CD4-positive, alpha-beta memory T cell (primary cell): ENCODE data around the gene EEF1G. TPM values are rescaled to one million over a fixed set of nuclear protein-coding genes. Genes with fewer than 3 reads are reported as not detected.
A peak's percentile ranks its signal among the peaks of the same experiment; 100 is the strongest.

Experiments
- CTCF ChIA-PET: fragments of 350-600 bp; sonication (Branson Sonifier 250); formaldehyde crosslinking; loops from one replicate; lab custom pipeline; 2021; ENCODE audit warnings: inconsistent platforms; ENCODE audit not compliant: partially characterized antibody; lab: Charles Lee
- POLR2A ChIA-PET: fragments of 350-600 bp; sonication (Branson Sonifier 250); formaldehyde crosslinking; loops from one replicate; lab custom pipeline; 2021; ENCODE audit not compliant: partially characterized antibody; lab: Charles Lee
- DNase-seq, 5 donors: peaks; one replicate each; pipeline versions ENCODE4 v3.0.0 to v3.0.0-alpha.2; 2020 to 2022; ENCODE audit warnings: mixed read lengths in 1 of 5
- H3K27ac ChIP-seq: one replicate; pipeline ENCODE4 v1.7.0; 2013; ENCODE audit warnings: low read depth, low read length
- H3K27me3 ChIP-seq: 2 replicates; pipeline ENCODE4 v1.7.0; 2013; ENCODE audit warnings: mild to moderate bottlenecking, low read length, moderate library complexity; ENCODE audit not compliant: insufficient read depth
- H3K36me3 ChIP-seq: 2 replicates; pipeline ENCODE4 v1.7.0; 2013; ENCODE audit warnings: mild to moderate bottlenecking, low read length, moderate library complexity; ENCODE audit not compliant: insufficient read depth
- H3K4me1 ChIP-seq: 2 replicates; pipeline ENCODE4 v1.7.0; 2013; ENCODE audit warnings: mild to moderate bottlenecking, low read length, moderate library complexity; ENCODE audit not compliant: insufficient read depth
- H3K4me3 ChIP-seq, 2 donors: one replicate each; pipeline ENCODE4 v1.7.0; 2013; ENCODE audit warnings: low read length in 2 of 2, mild to moderate bottlenecking in 1 of 2
- H3K9me3 ChIP-seq, 2 donors: one replicate each; pipeline ENCODE4 v1.7.0; 2013; ENCODE audit warnings: low read length in 2 of 2, control low read depth in 1 of 2; ENCODE audit not compliant: control insufficient read depth in 1 of 2
- H3K27ac Mint-ChIP-seq, 7 donors: one replicate each; pipeline ENCODE4 v1.8.0; 2020 to 2021; ENCODE audit warnings: mixed read lengths in 7 of 7, mild to moderate bottlenecking in 6 of 7, inconsistent platforms in 3 of 7, moderate library complexity in 3 of 7
- H3K27me3 Mint-ChIP-seq, 2 donors: one replicate each; pipeline ENCODE4 v1.8.0; 2020 to 2021; ENCODE audit warnings: mixed read lengths in 2 of 2
- H3K36me3 Mint-ChIP-seq, 2 donors: one replicate each; pipeline ENCODE4 v1.8.0; 2020 to 2021; ENCODE audit warnings: mixed read lengths in 2 of 2, inconsistent platforms in 1 of 2, mild to moderate bottlenecking in 1 of 2
- H3K4me1 Mint-ChIP-seq, 4 donors: one replicate each; pipeline ENCODE4 v1.8.0; 2020 to 2021; ENCODE audit warnings: mixed read lengths in 4 of 4, mild to moderate bottlenecking in 1 of 4
- H3K4me3 Mint-ChIP-seq, 8 donors: one replicate each; pipeline ENCODE4 v1.8.0; 2020 to 2021; ENCODE audit warnings: mixed read lengths in 8 of 8, mild to moderate bottlenecking in 7 of 8, moderate library complexity in 6 of 8, inconsistent platforms in 3 of 8
- H3K9me3 Mint-ChIP-seq, 8 donors: one replicate each; pipeline ENCODE4 v1.8.0; 2020 to 2021; ENCODE audit warnings: mixed read lengths in 8 of 8, mild to moderate bottlenecking in 5 of 8, inconsistent platforms in 3 of 8, moderate library complexity in 1 of 8
- intact Hi-C: fragments of 100-400 bp; cut with micrococcal nuclease; formaldehyde crosslinking; loops from one replicate; pipeline ENCODE4 v1.15.1; 2023
- polyA plus RNA-seq, 2 donors: library from polyadenylated mRNA; unstranded; fragments of 300-500 nt; fragmentation: Illumina TruSeq; gene quantifications; one replicate each; pipeline ENCODE4 v1.2.3, GENCODE V29; 2021
- total RNA-seq, 2 experiments: library from RNA; stranded (reverse); gene quantifications; one replicate each; pipeline ENCODE4 v1.2.3, GENCODE V29; 2021

EEF1G gene
- total and polyA plus RNA-seq, 4 experiments from 2014 or later: 1,453 to 1,910 (median 1,835) TPM

GRCh38 chr11:62601122-62601371, 27.4 kb upstream of the EEF1G start:
- ChIA-PET POLR2A (interaction anchor here (0.6 to 12.0 kb wide), 29 partner anchors 8 to 280 kb away, joined by 3 to 494 read pairs (median 7); partner anchors contain the start of genes AHNAK, B3GAT3, BSCL2 and C11orf98), CTCF (interaction anchor here (1.0 to 2.3 kb wide), 9 partner anchors 9 to 177 kb away, joined by 3 to 25 read pairs (median 4); partner anchors contain the start of genes C11orf98, CSKMT and TUT1)
- H3K36me3 ChIP-seq: peaks cover 50% of the 10 kb centered on the region
- H3K4me3 ChIP-seq: peak overlapping the region; percentile 71 to 82
- Mint-ChIP-seq H3K36me3 (peaks cover 58 to 72% of the 10 kb centered on the region in 2 donors), H3K4me1 (peaks cover 31 to 62% (median 47%) of the 10 kb centered on the region in 4 donors), H3K9me3 (no peaks in the 10 kb centered on the region), H3K27ac (peak overlapping the region; percentile 90 to 99 (median 98)), H3K4me3 (peak overlapping the region; percentile 91 to 99 (median 96)), H3K27me3 (no peaks in the 10 kb centered on the region)
- H3K4me1 ChIP-seq: peaks cover 35% of the 10 kb centered on the region
- peak in 1 of 5 donors; percentile 66 for DNase-seq
- H3K9me3 ChIP-seq: no peaks in the 10 kb centered on the region
- H3K27ac ChIP-seq: peak overlapping the region; percentile 91
- H3K27me3 ChIP-seq: no peaks in the 10 kb centered on the region
- intact Hi-C loops: no loop called here

DNA sequence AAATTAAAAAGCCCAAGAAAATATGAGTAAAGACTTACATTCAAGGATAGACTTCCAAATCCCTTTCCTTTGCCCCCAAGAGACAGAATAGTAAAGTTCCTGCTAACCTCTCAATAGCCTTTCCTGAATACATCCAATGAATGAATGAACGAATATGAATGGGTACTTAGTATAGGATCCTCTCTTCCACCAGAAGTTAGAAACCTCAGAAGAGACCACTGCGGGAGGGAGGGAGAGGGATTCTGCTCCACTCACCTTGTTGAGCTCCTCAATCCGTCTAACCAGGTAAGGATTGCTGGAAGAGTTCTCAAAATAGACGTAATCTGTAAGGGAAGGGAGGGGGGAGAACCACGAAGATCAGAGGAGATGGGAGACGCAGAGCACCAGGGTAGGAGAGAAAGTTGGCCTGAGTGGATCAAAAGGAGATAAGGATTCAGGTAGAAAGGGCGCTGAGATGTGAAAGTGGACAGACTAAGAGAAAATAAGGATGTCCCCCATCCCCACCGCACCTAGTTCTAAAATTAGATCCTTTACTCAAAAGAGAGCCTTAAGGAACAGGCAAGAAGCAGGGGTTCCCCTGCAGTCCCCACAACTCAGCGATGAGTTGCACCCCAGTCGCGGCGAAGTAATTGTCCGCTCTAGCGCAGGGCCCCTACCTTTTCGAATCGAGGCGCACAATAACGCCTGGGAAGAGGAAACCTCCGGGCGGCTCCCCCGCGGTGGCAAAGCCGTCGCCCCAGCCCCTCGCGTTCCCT, 26.9 kb upstream of the EEF1G start:
- H3K36me3 ChIP-seq: peaks cover 50% of the 10 kb centered on the region
- Mint-ChIP-seq H3K9me3 (no peaks in the 10 kb centered on the region), H3K4me1 (peaks cover 31 to 66% (median 48%) of the 10 kb centered on the region in 4 donors)

DNA sequence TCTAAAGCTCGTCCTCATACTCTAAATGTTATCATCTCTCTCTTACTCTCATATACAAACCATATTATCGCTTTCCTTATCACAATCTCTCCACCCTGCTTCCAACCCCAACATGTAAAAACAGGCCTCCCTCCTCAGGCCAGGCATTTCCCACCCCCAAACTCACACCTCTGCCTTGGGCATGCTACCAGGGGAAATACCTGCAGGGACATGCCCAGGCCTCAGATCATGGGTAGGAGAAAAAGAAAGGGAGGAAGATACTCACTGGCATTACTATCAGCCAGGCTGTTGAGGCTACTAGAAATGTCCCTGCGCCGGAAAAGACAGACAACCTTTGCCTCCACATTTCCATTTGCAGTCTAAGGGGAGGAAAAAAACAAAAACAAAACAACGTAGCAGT, 26.2 kb upstream of the EEF1G start:
- POLR2A ChIA-PET: interaction anchor here (0.6 to 12.0 kb wide), 28 partner anchors 7 to 281 kb away, joined by 3 to 494 read pairs (median 8); partner anchors contain the start of genes AHNAK, B3GAT3, BSCL2 and C11orf98
- DNase-seq: peak in 1 of 5 donors; percentile 65

More for the DNA sequence above, 26.9 kb upstream of the EEF1G start:
- Mint-ChIP-seq H3K4me3 (peak overlapping the region; percentile 91 to 99 (median 96)), H3K36me3 (peaks cover 60 to 75% of the 10 kb centered on the region in 2 donors), H3K27me3 (no peaks in the 10 kb centered on the region), H3K27ac (peak overlapping the region; percentile 90 to 99 (median 98))
- Histone ChIP-seq H3K27ac (peak overlapping the region; percentile 91), H3K9me3 (no peaks in the 10 kb centered on the region), H3K27me3 (no peaks in the 10 kb centered on the region), H3K4me3 (peak overlapping the region; percentile 71 to 82), H3K4me1 (peaks cover 34% of the 10 kb centered on the region)
- intact Hi-C loops: no loop called here
- ChIA-PET POLR2A (interaction anchor here (0.6 to 12.0 kb wide), 23 partner anchors 8 to 254 kb away, joined by 3 to 494 read pairs (median 11); partner anchors contain the start of genes AHNAK, B3GAT3, BSCL2 and C11orf98), CTCF (interaction anchor here (1.0 to 2.3 kb wide), 8 partner anchors 8 to 186 kb away, joined by 3 to 25 read pairs (median 3); partner anchors contain the start of genes C11orf98, CSKMT and TUT1)
- peak in 1 of 5 donors; percentile 46 for DNase-seq

DNA sequence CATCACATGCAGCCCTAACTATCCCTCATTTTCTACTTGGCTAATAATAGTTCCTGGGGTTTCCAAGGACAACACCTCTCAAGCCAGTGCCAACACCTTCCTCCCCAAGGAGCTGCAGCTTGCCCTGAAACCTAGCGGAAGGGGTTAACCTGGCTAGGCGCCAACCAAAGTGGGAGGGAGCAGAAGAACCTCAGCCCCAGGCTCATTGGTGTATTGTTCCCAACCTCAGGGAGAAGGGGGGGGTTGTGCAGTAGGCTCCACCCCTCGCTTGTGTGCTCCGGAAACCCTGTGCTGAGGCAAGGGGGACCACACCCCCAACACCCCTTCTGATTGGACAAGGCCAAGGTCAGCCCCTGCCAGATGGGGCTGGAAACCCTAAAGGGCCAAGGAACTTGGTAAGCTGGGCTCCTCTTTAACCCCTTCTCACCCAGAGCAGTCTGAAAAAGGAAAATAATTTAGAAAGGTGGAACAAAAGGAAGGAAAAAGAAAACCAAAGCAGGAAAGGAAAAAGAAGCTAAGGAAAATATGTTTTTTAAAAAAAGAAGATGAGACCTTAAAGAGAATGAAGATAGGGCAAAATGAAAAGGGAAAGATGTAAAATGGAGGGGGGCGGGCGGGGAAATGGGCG, 25.5 kb upstream of the EEF1G start:
- Mint-ChIP-seq H3K27ac (peak overlapping the region; percentile 90 to 99 (median 98)), H3K36me3 (peaks cover 67 to 81% of the 10 kb centered on the region in 2 donors), H3K4me3 (peak overlapping the region; percentile 91 to 99 (median 96)), H3K9me3 (no peaks in the 10 kb centered on the region), H3K4me1 (peaks cover 36 to 77% (median 55%) of the 10 kb centered on the region in 4 donors), H3K27me3 (no peaks in the 10 kb centered on the region)
- H3K4me1 ChIP-seq: peaks cover 28% of the 10 kb centered on the region
- H3K27me3 ChIP-seq: no peaks in the 10 kb centered on the region
- CTCF ChIA-PET: interaction anchor here (0.7 to 1.8 kb wide), 9 partner anchors 8 to 187 kb away, joined by 3 to 7 read pairs (median 3); partner anchors contain the start of gene TUT1
- intact Hi-C loops: loop anchor here (1.0 kb wide), 4 partner anchors 8 to 233 kb away; partner anchors contain the start of genes C11orf98, CSKMT, STX5 and TEX54
- peak overlapping the region; percentile 30 to 71 for H3K4me3 ChIP-seq
- no peaks in the 10 kb centered on the region for H3K9me3 ChIP-seq
- DNase-seq: peak; percentile 96 to 100 (median 99)
- POLR2A ChIA-PET: interaction anchor here (0.6 to 12.0 kb wide), 26 partner anchors 7 to 282 kb away, joined by 3 to 494 read pairs (median 6); partner anchors contain the start of genes AHNAK, B3GAT3, C11orf98 and CSKMT
- peaks cover 50% of the 10 kb centered on the region for H3K36me3 ChIP-seq
- H3K27ac ChIP-seq: peak overlapping the region; percentile 91

More for the DNA sequence above, 26.2 kb upstream of the EEF1G start:
- peak overlapping the region; percentile 91 for H3K27ac ChIP-seq
- Mint-ChIP-seq H3K4me3 (peak overlapping the region; percentile 91 to 99 (median 96)), H3K4me1 (peaks cover 33 to 71% (median 52%) of the 10 kb centered on the region in 4 donors), H3K36me3 (peaks cover 63 to 77% of the 10 kb centered on the region in 2 donors), H3K27me3 (no peaks in the 10 kb centered on the region), H3K27ac (peak overlapping the region; percentile 90 to 99 (median 98)), H3K9me3 (no peaks in the 10 kb centered on the region)
- peaks cover 50% of the 10 kb centered on the region for H3K36me3 ChIP-seq
- peaks cover 27% of the 10 kb centered on the region for H3K4me1 ChIP-seq
- H3K9me3 ChIP-seq: no peaks in the 10 kb centered on the region
- CTCF ChIA-PET: interaction anchor here (0.7 to 2.3 kb wide), 11 partner anchors 8 to 187 kb away, joined by 3 to 25 read pairs (median 3); partner anchors contain the start of genes C11orf98, CSKMT and TUT1
- no peaks in the 10 kb centered on the region for H3K27me3 ChIP-seq
- peak overlapping the region; percentile 71 to 82 for H3K4me3 ChIP-seq
- intact Hi-C loops: loop anchor here (1.0 kb wide), 4 partner anchors 9 to 232 kb away; partner anchors contain the start of genes C11orf98, CSKMT, STX5 and TEX54

DNA sequence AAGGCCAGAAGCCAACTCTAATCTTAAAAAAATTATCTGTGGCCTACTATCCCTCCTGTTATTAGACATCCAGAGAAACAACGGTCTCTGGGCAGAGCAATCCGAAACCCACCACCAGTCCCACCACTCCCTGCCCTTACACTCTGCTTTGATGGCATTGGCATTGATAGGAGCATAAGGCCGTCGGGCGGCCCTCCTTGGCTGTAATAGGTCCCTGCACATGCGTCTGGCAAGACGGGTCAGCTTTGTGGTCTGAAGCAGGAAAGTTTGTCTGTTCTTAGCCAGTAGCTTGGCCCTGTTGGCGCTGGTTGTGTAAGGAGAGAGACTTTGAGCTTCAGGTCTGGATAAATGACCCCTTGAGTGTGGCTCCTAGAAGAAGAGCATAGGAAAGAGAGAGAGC, 21.4 kb upstream of the EEF1G start:
- no peak overlapping the region for H3K4me3 ChIP-seq
- no peak overlapping the region for H3K4me3 Mint-ChIP-seq
- ChIA-PET CTCF (interaction anchor here (1.0 to 6.3 kb wide), 6 partner anchors 12 to 267 kb away, joined by 3 to 82 read pairs (median 4); partner anchors contain the start of gene ZBTB3), POLR2A (interaction anchor here (0.6 to 12.0 kb wide), 9 partner anchors 9 to 246 kb away, joined by 3 to 494 read pairs (median 5); partner anchors contain the start of genes B3GAT3, C11orf98, CSKMT and EML3)
- H3K27me3 Mint-ChIP-seq: no peaks in the 10 kb centered on the region
- no peak for DNase-seq
- H3K36me3 Mint-ChIP-seq: peaks cover 60 to 80% of the 10 kb centered on the region in 2 donors
- H3K9me3 Mint-ChIP-seq: peaks cover 0 to 8% (median 0%) of the 10 kb centered on the region in 8 donors
- intact Hi-C loops: no loop called here
- H3K27me3 ChIP-seq: no peaks in the 10 kb centered on the region
- peaks cover 39 to 88% (median 64%) of the 10 kb centered on the region in 4 donors for H3K4me1 Mint-ChIP-seq
- peaks cover 58% of the 10 kb centered on the region for H3K4me1 ChIP-seq
- peaks cover 51% of the 10 kb centered on the region for H3K36me3 ChIP-seq
- H3K27ac ChIP-seq: no peak overlapping the region
- H3K27ac Mint-ChIP-seq: peak overlapping the region in 5 of 7 donors; percentile 10 to 87 (median 52)
- H3K9me3 ChIP-seq: no peaks in the 10 kb centered on the region

GRCh38 chr11:62593434-62594044, 19.8 kb upstream of the EEF1G start:
- ChIA-PET CTCF (interaction anchor here (0.7 to 6.3 kb wide), 22 partner anchors 8 to 268 kb away, joined by 3 to 86 read pairs (median 5); partner anchors contain the start of genes B3GAT3, C11orf98, CSKMT and EML3), POLR2A (interaction anchor here (0.9 to 12.0 kb wide), 24 partner anchors 8 to 287 kb away, joined by 3 to 494 read pairs (median 32); partner anchors contain the start of genes B3GAT3, BSCL2, C11orf98 and CSKMT)
- peak overlapping the region; percentile 64 to 90 (median 79) for H3K4me3 Mint-ChIP-seq
- intact Hi-C loops: loop anchor here (1.0 to 5.0 kb wide), 2 partner anchors 101 to 269 kb away; no protein-coding TSS in a partner anchor
- DNase-seq: peak; percentile 76 to 85 (median 77)
- Histone ChIP-seq H3K4me1 (peaks cover 55% of the 10 kb centered on the region), H3K27me3 (no peaks in the 10 kb centered on the region), H3K4me3 (no peak overlapping the region), H3K36me3 (peaks cover 53% of the 10 kb centered on the region), H3K27ac (peak overlapping the region; percentile 32), H3K9me3 (no peaks in the 10 kb centered on the region)
- H3K36me3 Mint-ChIP-seq: peaks cover 46 to 70% of the 10 kb centered on the region in 2 donors
- H3K27ac Mint-ChIP-seq: peak overlapping the region; percentile 87 to 98 (median 97)
- H3K9me3 Mint-ChIP-seq: peaks cover 0 to 8% (median 0%) of the 10 kb centered on the region in 8 donors
- peaks cover 30 to 85% (median 55%) of the 10 kb centered on the region in 4 donors for H3K4me1 Mint-ChIP-seq
- H3K27me3 Mint-ChIP-seq: no peaks in the 10 kb centered on the region
